Activated gamma-delta T cell treated with Interleukin-2 at 50 U/mL for 16 hours (primary cell): ENCODE data around the gene E2F8.

Source experiments
- DNase-seq: peaks from one replicate; pipeline ENCODE4 v3.0.0-alpha.2; 2020

E2F8 gene

DNA sequence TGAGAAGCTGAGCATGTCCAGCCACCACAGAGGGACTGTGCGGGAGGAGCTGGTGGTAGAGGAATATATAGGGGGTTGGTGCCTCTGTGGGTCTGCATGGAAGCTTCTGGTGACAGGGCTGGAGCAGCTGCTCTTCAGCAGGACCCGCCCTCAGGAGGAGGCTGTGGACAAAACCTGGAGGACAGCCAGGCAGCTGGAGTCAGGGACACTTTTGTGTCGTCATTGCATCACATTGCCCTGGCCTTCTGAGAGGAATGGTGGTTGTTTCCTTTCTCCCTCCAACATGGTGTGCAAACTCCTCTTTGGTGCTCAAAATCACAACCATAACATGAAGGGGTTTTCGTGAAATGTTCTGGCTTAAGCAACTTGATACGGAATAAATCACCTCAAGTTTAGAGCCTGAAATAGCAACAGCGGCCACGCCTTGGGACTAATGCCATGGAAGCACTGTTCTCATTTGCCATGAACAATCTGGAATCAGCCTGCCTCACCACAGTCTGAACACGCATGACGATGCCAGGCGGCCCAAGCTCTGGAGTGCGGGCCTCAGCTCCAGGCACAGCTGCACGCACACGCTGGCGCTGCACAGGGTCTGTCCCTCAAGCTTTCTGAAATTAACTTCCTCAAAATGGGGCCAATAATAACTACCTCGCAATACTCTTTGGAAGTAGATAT lies 21.8 kb downstream of the E2F8 start:
- DNase-seq, result no peak

DNA sequence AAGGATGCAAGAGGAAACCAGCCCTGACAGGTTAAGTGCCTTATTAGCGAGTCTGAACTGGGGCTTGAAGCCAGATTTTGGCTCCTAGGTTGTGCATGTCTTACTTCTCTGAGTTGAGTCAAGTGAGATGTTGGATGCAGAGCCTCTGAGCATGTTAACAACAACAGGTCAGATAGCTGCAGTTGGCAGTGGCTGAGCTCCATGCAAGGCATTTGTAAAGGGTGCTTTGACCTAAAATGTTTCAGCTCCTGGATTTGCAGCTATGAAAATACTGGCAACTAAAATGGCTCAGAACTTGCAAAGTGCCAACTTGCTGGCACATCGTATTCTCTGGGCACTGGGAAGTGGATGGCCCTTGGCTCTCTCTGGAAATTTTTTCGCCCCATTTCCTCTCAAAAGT lies 22.5 kb downstream of the E2F8 start:
- DNase-seq, result no peak

DNA sequence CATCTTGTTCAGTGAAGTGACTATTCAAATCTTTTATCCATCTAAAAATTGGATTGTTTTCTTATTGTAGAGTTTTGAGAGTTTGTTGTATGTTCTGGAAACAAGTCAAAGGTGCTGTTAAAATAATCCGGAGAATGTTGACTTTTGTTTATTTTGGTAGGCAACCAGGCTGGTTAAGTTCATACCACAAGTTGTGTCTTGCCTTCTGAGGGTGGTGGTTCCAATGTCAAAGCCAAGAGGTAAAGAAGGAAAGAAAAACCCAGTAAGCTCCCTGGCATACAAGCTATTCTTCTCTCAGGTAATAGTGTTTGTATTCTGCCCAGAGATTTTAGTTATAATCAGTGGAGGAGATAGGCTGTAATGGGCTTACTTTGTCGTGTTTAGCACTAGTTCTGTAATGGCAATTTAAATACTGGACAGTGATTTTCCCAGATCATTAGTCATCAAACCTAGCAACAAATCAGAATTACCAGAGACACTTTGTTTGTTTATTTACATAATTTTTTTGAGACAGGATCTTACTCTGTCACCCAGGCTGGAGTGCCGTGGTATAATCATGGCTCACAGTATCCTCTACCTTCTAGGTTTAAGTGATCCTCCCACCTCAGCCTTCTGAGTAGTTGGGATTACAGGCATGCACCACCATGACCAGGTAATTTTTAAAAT lies 23.9 kb downstream of the E2F8 start:
- DNase-seq, result no peak

DNA sequence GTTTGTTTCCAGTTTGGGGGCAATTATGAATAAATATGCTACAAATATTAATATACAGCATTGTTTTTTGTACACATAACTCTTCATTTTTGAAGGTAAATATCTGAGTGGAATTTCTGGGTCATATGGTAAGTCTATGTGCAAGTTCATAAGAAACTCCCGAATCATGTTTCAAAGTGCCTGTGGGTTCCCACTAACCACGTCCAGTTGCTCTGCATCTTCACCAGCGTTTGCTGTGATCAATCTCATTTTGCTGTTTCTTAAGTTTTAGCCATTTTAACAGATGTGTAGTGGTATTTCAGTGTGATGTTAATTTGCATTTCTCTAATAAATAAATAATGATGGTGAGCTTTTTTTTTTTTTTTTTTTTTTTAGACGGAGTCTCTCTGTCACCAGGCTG lies 24.7 kb downstream of the E2F8 start:
- no peak for DNase-seq

DNA sequence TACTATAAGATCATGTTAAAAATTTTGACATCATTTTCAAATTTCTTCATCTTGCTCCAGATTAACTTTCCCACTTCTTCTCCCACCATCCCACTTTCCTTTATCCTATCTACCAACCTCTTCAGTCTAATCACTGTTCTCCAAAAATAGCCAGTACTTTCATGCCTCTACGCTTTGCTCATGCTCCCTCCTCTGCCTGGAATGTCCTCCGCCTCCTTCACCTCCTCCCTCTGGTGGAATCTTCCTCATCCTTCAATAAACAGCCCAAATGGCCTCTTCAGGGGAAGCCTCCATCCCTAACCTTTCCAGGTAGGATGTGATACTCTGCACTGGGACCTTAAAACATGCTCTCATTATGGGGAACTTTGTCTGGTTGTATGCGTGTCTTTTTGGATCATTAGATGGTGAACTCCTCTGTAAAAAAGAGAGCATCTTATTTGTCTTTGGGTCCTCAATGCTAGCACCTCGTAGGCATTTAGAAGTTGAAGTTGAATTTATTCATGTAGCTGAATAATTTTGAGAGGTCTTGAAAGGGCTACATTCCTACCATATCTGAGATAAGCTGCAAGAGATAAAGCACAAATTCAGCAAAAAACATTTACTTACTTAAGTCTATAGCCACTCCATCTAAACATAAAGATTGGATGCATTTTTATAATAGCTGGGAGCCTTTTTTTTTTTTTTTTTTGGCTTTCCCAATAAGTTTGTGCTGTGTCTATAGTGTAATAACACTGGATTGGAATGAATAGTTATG lies 31.0 kb downstream of the E2F8 start:
- DNase-seq, result no peak

DNA sequence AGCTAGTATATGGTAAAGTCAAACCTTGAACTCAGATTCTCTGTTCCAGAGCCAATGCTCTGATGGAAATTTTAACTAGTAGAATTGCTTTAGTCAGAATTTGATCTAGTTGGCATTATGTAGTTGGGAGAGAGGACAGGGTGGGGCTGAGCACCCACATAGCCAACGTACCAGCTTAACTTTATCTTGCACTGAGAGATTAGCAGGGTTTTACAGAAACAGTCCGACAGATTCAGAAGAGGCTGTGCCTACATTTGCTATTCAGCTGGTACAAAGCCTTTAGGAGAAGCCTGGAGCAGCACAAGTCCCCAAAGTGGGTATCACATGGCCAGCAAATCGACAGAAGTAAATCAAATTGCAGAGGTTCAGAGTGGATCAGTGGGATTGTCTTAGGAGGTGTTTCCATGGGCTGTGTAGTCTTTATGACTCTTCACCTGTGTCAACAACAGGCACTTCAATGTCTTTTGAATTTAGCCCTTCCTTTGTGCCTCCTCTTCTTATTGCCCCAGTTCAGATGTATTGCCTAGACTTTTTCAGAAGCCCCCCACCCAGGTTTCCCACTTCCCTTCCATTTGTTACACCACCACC lies 31.7 kb downstream of the E2F8 start:
- DNase-seq, result no peak

DNA sequence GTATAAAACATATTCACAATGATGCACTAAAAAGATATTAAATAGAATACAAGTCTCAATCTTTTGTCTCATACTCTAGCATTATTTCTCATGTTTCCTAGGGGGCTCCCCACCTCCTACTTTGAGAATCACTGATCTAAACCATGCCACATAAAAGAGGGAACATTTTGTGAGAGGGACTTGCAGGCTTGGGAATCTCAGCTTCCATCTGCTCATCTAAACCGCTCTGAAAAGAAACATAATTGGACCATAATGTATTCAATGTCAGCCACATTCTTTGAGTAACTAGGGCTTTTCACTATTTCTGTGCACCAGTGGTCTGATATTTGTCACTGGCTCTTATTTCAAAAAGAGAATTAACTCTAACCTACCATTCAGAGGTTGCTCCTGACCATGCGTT lies 32.6 kb downstream of the E2F8 start:
- DNase-seq, result no peak

DNA sequence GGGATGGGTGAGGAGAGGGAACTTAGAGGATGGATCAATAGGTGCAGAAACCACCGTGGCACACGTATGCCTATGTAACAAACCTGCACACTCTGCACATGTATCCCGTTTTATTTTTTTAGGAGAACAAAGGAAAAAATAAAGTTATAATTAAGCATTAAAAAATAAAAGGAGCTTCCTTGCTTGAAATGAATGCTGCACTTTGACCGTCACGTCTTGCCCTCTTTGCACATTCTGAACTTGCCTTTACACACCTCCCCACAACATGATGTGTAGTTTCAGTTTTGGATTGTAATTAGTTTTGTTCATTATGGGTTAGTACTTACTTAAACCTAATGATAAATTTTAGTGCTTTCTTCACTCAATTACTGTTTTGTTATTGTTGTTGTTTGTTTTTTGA lies 35.9 kb downstream of the E2F8 start:
- no peak for DNase-seq

DNA sequence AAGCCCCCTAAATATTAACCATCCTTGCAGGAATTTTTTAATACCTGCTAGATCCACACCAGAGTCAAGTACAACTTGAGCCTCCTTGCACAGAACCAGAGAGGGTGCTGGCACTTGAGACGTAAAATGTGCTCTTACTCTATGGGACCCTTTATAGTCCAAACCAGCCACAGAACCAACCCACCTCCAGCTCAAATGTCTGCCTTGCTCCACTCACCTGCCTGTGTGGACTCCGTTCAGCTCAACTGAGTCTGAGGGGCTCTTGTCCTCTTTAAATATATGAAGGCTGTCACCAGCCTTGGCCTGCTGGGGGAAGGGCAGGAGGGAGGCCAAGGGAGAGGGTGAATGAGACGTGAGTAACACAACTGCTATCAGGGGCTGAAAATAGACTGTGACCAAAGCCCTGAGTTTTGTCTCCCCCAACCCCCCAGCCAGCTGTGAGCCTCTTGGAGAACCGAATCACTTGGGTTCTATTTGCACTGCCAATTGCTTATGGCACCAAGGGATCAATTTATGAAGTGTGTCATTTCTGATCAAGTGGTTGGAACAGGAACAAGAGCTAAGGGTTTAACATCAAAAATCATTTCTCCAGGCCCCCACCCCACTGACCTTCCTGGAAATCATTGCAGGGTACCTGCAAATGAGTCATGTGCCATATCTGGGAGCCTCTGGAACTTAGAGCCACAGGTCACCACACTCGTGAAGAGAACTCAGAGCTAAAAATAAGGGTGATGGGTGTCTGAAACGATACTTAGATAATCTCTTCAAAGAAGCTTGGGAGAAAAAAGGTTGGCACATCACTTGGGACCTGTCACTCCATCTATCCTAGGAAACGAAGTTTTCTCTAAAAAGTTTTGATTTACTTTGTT lies 38.8 kb downstream of the E2F8 start, which contains the start of gene CSRP3:
Gene CSRP3, minus strand, starts transcription at position 247 of the 869 bp plus-strand sequence. CDS start 9,535 bp downstream, outside the sequence.
- no peak for DNase-seq

DNA sequence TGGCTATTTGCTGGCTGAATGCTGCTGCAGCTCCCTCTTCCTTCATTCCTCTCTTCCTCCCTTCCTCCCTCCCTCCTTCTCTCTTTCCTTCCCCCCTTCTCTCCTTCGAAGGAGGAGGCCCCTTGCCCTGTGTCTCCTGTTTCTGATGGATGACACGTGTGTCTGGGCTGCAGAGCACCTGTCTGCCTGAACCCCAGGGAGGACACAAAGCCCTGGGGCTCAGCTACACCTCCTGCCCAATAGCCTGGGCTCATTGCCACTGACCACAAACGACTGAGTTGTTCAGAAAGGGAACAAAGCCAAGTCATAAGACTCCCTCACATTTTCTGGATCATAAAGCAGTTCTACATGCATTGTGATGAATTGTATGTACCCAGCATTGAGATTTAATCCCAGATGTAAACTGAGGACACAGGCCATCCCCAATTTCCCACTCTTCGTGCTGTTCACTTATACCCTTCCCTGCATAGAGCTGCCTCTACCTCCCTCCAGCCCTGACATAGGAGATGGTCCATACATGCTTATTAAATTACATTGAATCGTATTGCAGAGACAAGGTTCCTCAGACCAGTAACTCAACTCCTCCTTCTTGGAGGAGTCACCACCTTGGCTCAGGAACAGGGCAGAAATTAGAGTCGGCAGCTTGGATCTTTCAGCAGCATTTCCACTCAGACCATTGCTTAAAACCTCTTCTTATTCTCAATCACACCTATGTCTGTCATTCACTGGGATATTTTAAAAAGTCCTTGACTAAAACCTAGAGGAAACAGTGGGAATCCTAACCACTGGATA lies 40.1 kb downstream of the E2F8 start:
- DNase-seq, result no peak

DNA sequence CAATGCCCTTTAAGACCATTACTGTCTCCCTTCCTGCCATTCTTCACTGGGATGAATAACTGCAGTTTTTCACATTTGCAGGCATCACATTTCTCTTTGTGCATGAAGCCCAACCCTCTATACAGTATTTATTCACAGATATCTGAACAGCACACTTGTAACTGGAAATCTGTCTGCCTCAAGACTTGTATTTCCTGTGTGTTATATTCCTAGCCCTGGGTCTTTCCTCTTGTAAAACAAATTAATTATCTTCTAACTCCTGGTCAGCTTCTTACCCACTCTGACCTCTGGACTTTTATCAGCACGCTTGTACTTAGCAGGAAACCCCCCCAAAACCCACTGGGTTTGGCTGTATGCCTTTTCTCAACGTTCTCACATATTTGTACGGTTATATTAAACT lies 41.0 kb downstream of the E2F8 start:
- no peak for DNase-seq

DNA sequence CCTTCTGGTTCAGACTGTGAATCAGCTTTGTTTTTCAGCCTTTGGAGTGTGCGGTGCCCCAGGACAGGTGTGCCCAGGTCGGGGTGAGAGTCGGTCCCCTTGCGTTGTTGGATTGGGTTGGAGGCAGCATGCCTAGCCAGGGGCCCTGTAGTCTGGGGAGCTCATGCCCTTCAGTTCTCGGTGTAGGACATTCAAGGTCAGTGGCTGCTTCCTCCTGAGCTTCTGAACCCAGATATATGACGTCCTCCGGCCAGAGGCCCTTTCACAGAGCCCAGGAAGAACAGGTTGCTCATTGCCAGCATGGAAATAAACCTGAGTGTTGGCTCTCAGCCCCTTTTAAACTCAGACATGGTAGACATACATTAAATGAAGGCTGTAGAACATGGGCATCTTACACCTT lies 41.7 kb downstream of the E2F8 start:
- DNase-seq, result no peak

DNA sequence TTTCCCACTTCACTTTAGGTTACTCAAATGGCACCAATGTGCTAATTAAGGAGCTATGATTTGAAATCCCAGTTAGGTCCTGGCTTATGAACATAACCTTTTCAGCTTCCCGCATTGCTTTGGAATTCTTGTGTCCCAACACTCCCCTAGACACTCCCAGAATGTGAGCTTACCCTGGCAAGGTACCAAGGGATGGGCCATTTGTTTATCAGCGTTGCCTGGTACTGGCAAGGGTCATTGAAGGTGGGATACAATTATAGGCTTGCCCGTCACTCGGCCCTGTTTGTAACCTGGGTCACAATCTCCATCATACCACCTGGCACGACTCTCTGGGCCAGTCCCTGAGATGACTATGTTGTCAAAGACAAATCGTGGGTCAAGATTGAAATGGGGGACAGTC lies 44.3 kb downstream of the E2F8 start:
- no peak for DNase-seq

DNA sequence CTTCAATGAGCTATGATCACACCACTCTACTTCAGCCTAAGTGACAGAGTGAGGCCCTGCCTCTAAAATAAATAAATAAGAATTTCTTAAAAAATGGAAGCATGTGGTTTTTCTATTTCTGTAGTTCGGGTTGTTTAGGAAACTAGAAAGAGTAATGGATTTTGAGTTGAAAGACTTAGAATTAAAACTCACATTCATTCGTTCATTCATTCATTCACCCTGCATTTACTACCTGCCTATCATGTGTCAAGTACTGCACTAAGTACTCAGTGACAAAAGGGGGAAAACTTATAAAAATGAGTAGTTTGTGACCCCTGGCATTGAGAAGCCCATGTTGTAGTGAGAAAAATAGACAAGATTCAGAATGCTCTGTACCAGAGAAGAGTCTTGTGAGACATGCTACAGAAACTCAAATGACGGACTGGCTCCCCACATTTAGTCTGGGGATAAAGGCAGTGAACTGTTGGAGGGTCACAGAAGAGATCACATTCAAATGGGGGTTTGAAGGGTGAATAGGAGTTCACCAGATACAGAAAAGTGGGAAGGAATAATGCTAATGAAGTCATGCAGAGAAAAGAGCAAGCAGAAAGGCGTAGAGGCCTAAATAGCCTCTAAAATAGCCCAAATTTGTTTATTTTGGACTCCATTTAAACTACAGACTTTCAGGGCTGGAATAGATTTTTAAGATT lies 46.0 kb downstream of the E2F8 start:
- no peak for DNase-seq

DNA sequence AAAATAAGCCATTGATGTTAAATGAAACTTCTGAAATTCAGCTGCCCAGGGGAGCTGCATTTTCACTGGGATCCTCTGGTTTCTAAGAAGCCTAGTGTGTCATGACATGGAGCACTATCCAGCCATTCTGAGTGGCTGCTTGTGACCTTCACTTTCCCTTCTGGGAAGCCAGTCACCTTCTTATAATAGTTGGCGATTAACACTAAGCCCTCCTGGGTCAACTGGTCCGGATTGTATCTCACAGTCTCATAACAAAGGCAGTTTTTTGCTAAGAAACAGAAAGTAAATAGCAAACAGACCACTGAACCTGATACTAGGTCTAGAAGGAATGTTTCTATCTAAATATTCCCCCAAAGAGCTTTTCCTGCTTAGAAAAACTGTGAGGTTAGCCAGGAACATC lies 46.8 kb downstream of the E2F8 start:
- no peak for DNase-seq

DNA sequence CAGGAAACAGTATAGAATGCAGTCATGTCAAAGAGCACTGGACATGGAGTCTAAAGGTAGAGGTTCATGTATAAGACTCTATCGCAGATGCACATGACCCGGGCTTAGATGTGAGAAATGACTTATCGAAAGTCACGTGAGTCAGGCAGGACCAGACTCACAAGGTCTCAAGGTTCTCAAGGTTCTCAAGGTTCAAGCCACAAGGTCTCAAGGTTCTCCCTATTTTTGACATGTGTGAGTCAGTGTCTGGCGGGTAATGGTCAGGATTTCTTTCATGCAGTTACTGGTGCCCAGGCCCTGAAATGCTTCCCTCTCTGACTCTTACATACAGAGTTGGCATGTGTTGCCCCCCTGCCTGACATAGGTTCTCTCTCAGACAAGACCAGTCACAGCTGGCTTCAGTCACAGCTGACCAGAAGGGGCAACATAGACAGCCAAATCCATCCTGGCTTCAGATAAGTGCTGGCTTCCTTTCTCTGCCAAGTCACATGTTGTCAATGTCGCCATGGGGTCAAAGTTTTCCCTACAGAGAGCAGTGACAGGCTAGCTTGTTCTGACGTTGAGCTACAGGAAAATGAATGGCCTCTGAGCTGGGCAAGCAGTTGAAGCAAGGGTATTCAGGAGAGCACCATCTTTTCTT lies 49.1 kb downstream of the E2F8 start:
- no peak for DNase-seq

DNA sequence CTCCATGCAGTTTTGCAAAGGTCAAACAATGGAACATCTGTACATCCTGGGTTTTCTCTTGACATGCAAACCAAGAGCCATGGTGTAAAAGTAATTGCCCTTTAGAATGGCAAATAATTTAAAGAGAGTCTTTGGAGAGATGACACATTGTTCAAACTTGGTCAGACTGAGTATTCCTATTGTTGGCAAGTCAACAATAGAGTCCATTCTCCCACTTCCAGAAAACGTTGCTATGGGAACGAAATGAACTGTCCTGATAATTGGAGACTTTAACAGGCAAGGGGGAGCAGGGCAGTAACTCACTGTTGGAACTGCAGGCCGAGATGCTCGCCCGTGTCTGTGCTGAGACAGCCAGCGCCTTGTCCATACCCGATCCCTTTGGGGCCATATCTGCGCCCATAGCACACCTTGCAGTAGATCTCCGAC lies 52.9 kb downstream of the E2F8 start:
- no peak for DNase-seq

DNA sequence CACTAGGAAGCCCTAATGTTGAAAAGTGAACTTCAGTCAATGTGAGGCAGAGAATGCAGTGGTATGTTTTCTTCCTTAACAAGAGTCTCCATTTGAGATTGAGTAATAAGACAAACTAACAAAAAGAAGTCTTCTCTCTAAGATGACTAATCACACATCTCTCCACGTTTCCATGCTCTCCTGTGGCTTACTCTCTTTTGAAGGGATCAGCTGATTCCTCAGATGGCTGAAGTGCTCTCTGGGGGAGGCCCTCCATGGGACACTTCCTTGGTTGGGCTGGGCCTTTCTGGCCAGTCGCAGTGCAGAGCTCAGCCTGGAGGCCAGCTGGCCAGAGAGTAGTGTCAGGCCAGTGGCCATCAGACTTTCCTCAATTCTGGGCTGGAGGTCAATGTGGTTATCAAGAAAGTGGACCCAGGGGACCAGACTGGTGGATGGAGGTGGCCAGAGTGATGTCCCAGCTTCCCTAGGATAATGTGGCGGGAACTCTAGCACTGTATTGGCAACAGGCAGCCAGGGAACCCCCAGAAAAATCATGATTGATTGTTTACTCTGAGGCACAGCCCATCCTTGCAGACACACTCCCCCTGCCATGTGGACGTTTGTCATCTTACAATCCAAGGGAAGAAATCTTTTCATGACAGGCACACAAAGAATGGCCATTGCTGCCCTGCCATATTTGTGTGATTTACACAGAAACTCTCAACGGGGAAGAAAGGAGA lies 53.5 kb downstream of the E2F8 start:
- no peak for DNase-seq

DNA sequence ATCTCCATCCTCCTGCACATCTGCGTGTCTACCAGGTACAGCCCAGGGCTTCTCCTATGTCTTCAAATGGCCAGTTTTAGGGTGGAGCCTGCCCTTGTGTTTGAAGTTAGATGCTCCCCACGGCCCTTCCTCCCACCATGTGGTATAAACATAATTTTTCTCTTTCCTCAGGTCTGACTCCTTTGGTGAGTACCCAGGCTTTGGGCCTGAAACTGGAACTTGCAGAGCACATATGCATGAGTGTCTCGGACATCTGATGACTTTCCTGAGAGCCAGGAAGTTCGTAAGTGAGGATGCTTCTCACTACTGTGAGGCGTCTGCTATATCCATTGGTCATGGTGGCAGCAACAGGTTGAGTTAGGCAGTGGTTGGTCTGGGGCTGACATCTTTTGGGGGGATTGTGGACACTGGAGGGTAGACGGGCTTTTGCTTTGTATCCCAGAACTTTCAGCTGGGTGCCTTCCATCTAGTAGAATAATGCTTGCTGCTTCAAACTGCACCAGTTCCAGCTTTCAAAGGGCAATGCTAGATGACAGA lies 55.2 kb downstream of the E2F8 start:
- no peak for DNase-seq

DNA sequence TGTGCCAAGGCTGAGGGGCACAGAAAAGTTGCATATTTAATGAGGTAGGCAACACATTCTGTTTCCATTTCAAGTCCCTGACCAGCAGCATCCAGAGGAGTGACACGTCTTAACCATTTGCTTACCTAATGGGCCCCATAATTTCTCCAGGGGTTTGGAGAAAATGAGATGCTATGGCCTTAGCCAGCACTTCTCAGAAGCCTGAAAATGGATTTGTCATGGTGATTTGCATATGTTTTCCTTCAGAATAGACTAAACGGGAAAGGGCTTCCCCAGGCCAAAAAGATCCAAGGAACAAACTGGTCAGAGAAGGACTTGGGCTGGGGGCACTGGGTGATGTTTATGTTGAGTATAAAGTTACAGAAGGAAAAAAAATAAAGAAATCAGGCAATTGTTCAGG lies 55.7 kb downstream of the E2F8 start:
- no peak for DNase-seq
